ENCODE data around the gene PVRIG.
"Not testable (repeated sequence)": the region's sequence is repeated elsewhere in the genome, so short reads cannot be mapped to it uniquely, and the experiment has no call there.

Gene PVRIG

DNA sequence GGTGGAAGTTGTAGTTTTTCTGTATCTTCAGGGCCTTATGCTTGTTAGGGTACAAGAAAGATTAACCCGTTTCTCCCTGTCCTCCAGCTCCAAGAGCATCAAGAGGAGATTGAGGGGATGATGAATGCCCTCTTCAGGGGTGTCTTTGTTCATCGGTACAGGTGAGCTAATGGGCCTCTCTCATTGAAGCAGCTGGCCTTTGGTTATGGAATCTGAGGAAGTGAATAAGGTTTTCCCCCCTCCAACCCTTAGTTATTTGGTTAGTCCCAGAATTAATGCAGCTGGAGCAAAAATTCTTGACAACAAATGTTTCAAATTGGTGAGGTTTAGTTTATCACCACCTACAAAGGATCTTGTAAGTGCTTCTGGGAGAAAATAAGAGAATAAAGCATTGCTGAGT is 24.5 kb upstream of the PVRIG start:
- DNase-seq (ENCODE audit: low read depth), result no peak

DNA sequence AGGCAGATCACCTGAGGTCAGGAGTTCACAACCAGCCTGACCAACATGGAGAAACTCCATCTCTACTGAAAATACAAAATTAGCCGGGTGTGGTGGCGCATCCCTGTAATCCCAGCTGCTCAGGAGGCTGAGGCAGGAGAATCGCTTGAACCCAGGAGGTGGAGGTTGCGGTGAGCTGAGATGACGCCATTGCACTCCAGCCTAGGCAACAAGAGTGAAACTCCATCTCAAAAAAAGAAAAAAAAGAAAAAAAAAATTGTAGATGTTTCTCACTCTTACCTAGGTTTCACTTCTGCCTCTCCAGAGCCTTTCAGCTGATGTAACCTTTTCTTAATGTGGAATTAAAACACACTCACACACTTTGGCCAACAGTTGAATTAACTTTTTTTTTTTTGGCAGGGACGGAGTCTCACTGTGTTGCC is 23.8 kb upstream of the PVRIG start:
- DNase-seq (ENCODE audit: low read depth), result not testable (repeated sequence)

DNA sequence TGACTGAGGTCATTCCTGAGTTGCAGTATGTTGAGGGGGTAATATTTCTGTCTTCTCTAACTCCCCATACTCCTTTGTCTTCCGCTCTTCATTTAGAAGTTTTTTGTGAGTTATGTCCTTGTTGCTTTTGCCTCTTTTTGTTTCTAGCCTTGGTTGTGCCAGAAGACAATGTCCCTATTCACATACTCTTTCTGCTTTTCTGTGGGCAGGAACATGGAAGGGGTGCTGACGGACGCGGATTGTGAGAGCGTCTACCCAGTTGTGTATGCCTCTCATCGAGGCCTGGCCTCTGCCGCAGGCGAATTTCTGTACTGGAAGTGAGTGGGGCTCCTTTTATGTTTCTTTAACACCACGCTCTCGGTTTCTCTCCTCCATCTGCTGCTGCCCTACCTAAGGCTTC is 21.5 kb upstream of the PVRIG start:
- no peak for DNase-seq (ENCODE audit: low read depth)

DNA sequence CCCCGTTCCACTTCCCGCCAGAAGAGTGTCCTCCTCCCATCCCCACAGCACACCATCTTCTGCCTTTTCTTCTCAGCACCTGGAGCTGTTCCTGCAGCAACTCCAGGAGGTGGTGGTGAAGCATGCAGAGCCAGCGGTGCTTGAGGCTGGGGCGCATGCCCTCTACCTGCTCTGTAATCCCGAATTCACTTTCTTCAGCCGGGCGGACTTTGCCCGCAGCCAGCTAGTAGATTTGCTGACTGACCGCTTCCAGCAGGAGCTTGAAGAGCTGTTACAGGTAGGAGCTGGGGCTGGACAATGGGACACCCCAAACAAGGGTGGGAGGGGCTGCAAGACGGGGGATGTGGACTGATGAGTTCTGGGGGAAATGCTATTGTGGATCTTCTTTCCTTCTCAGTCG is 19.1 kb upstream of the PVRIG start:
- DNase-seq (ENCODE audit: low read depth), result no peak

DNA sequence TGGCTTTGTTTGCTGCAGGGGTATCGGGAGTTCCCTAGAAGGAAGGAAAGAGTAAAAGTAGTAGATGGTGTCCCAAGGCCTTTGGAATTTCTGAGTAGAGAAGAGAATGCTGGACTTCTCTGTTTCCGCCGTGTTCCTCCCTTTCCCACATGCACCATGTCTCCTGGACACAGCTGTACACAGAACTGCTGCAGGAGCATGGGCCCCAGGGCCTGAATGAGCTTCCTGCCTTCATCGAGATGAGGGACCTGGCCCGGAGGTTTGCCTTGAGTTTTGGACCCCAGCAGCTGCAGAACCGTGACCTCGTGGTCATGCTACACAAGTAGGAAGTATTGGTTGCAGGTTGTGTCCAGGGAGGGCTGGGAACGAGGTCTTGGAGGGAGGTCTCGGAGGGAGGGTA is 15.3 kb upstream of the PVRIG start:
- no peak for DNase-seq (ENCODE audit: low read depth)

DNA sequence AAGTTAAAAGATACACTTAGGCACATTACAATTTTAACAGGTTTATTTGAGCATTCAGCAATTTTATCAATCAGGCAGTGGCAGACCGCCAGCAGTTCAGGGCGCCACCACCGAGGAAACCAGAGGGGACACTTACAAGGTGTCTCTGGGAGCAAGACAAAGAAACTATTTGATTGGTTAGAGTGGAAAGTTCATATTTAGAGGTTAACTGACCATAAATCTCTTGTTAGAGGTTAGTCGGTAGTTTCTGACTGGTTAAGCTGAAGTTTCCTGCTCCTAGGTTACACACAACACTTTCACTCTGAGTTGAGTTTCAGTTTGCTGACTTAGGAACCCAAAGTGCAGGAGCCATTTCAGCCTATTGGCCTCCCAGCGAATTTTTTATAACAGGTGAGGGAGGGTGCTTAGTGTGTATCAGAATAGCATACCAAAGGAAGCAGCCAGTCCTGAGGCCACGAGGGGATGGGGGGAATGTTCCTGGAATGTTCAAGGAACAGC is 10.8 kb upstream of the PVRIG start:
- DNase-seq (ENCODE audit: low read depth), result no peak

DNA sequence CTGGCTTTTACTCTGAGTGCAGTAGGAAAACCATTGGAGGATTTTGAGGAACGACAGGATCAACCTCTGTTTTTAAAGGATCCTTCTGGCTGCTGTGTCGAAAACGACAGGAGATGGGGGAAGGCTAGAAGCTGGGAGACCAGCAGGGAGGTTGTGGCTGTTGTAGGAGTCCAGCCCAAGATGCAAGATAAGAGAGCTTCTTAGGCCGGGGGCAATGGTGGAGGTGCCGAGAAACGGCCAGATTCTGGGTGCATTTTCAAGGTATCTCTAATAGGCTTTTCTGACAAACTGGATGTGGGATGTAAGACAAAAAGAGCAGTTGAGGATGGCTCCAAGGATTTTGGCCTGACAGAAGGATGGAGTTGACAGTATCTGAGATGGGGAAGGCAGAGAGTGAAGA is 10.3 kb upstream of the PVRIG start:
- DNase-seq (ENCODE audit: low read depth), result no peak

DNA sequence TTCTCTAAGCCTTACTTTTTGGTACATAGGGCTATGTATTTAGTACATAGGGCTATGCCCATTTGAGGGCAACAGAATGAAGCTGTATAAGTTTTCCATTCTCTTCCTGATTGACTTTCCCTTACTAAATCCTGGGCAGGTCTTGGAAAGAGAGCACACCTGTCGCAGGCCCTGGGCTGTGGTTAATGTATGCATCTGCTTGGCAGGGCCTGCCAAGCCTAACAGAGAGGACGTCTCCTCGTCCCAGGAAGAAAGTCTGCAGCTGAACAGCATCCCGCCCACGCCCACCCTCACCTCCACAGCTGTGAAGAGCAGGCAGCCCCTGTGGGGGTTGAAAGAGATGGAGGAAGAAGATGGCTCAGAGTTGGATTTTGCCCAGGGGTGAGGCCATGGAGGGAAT is 8.9 kb upstream of the PVRIG start:
- DNase-seq (ENCODE audit: low read depth), result no peak

DNA sequence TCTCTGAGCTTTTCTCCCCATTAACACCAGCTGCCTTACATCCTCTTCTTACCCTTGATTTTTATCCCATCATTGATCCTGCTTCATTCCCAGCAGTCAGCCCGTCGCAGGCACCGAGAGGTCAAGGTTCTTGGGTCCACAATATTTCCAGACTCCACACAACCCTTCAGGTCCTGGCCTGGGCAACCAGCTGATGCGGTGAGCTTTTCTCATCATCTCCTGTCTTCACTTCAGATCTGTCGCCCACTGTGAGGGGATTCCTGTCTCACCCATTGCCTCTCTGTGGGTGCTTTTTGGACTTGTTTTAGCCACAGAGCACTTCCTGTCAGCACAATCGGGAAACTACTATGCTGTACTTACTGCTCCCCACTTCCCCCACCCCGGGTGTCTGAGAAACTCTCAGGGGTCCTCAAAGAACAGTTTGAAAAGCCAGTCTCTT is 8.4 kb upstream of the PVRIG start:
- no peak for DNase-seq (ENCODE audit: low read depth)

DNA sequence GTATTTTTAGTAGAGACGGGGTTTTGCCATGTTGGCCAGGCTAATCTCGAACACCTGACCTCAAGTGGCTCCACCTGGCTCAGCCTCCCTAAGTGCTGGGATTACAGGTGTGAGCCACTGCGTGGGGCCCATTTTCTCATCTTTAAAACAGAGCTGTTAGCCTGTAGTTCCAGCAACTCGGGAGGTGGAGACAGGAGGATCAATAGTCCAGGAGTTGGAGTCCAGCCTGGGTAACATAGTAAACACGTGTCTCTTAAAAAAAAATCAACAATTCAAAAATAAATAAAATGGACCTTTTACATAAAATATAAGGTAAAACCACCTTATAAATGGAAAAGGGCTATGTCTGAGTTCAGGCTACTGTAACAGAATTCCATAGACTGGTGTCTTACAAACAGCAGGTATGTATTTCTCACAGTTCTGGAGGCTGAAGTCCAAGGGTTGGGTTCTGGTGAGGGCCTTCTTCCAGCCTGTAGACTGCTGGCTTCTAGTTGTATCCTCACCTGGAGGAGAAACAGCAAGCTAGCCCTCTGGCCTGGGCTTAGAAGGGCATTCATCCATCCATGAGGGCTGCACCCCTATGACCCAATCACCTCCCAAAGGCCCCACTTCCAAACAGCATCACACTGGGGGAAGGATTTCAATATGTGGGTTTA is 7.0 kb upstream of the PVRIG start:
- DNase-seq (ENCODE audit: low read depth), result no peak

DNA sequence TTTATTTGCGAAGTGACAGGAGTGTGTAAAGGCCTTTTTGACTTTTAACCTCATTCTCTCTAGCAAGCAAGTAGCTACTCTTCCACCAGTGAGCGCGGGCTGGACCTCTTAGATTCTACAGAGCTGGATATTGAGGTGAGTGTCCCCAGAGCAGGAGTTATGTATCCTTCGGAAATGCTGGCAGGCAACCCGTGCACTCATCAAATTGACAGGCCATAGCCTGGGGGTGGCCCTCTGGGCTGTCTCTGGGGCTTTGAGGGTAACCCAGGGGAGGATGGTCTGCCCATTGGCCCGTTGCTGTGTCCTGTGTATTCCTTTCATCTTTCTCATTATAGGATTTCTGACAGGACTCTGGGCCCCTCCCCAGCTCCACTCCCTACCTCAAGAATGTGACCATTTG is 6.1 kb upstream of the PVRIG start:
- DNase-seq (ENCODE audit: low read depth), result no peak

DNA sequence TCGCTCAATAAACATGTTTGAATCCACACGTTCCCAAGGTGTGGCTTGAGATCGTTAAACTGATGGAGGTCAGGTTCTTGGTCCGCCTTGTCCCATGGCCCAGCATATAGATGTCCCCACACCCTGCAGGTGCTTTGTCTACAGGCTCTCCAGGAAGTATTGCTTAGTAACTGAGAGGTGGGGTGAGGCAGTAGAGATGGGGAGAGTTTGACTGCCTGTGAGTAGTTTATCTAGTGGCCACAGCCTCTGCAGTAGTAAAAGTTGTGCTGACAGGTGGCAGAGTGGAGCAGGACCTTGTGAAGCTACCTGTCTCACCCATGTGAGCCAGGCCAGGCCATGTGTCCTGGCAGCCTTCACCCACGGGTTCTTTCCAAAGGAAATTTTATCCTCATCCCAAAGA is 5.4 kb upstream of the PVRIG start:
- not testable (repeated sequence) for DNase-seq (ENCODE audit: low read depth)

DNA sequence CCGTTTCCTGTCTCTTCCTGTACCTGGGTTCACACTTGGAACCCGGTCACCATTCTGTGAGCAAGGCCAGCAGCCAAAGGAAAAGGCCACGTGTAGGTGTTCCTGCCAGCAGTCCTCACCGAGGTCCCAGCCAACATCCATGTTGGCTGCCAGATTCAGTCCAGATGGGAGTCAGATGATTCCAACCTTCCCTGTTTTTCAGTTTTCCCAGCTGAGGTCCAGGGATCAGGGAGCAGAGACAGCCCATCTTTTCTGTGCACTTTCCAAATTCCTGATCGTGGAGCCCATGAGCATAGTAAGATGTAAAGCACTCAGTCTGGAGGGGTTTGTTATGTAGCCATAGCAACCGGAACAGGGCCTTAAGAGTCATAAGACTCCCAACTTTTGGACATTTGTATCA is 3.9 kb upstream of the PVRIG start:
- DNase-seq (ENCODE audit: low read depth), result no peak

DNA sequence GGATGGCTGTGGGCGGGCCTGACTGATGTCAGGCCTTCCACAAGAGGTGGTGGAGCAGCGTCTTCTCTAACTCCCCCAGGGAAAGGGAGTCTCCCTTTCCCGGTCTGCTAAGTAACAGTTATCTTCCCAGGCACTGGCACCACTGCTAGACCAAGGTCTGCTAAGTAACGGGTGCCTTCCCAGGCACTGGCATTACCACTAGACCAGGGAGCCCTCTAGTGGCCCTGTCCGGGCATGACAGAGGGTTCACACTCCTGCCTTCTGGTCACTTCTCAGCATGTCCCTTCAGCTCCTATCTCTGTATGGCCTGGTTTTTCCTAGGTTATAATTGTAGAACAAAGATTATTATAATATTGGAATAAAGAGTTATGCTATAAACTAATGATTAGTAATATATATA is 1.8 kb upstream of the PVRIG start:
- DNase-seq (ENCODE audit: low read depth), result not testable (repeated sequence)

DNA sequence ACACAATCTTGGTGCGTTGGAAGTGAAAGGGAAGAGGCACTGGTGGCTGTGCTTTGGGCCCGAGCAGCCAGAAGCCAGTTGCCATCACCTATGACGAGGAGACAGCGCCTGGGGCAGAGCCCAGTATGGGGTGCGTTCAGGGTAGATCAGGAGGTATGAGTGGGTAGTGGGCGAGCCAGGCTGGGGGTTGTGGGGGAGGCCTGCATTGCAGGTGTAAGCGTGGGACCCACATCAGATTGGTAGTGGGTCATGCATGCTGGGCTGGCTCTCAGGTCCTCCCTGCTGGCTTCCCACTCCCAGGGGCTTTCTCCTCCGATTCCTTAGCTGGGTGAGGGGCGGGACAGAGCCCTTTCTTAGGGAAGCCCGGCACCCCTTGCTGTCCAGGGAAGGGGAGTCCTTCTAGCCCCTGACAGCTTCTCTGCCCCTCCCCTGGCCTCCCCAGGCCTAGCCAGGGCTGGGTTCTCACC is 445 bp upstream of the PVRIG start:
- no peak for DNase-seq (ENCODE audit: low read depth)

DNA sequence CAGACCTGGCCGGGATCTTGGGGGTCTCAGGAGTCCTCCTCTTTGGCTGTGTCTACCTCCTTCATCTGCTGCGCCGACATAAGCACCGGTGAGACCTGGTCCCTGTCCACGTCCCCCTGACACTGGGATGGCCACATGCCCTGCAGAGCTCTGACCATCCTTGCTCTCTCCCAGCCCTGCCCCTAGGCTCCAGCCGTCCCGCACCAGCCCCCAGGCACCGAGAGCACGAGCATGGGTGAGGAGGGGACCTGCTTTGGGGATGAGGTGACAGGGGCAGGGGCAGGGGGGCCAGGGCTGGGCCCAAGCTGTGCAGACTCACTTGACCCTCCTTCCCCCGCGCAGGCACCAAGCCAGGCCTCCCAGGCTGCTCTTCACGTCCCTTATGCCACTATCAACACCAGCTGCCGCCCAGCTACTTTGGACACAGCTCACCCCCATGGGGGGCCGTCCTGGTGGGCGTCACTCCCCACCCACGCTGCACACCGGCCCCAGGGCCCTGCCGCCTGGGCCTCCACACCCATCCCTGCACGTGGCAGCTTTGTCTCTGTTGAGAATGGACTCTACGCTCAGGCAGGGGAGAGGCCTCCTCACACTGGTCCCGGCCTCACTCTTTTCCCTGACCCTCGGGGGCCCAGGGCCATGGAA is 959 bp downstream of the PVRIG start:
- DNase-seq (ENCODE audit: low read depth), result no peak

DNA sequence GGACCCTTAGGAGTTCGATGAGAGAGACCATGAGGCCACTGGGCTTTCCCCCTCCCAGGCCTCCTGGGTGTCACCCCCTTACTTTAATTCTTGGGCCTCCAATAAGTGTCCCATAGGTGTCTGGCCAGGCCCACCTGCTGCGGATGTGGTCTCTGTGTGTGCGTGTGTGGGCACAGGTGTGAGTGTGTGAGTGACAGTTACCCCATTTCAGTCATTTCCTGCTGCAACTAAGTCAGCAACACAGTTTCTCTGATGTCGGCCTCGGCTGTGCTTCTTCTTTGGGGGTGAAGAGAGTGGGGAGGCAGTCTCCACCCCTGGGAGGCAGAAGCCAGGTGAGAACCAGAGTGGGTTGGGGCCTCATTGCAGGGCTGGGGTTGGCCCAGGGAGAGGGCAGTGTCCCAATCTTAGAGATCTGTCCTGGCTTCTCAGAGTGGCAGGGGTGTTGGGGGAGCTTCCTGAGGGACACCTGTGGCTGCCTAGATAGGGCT is 1.5 kb downstream of the PVRIG start:
- no peak for DNase-seq (ENCODE audit: low read depth)

DNA sequence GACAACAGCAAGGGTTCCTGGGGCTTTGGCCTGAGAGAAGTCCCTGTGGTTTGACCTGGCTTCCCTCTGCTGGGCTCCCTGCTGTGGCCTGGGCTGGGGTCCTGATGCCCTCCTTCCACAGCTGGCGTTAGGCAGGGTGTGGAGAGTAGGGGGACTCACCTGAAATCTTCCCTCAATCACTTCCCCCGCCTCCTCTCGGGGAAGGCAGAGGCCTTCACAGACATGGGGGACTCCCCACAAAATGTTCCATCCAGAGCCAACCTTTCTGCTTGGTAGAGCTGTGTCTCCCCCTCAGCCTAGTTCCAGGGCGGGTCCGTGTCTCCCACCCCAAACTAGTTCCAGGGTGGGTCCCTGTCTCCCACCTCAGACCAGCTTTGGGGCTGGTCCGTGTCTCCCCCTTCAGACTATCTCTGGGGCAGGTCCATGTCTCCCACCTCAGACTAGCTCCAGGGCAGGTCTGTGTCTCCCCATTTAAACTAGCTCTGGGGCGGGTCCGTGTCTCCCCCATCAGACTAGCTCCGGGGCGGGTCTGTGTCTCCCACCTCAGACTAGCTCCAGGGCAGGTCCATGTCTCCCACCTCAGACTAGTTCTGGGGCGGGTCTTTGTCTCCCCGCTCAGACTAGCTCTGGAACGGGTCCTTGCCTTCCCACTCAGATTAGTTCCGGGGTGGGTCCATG is 2.2 kb downstream of the PVRIG start:
- no peak for DNase-seq (ENCODE audit: low read depth)

DNA sequence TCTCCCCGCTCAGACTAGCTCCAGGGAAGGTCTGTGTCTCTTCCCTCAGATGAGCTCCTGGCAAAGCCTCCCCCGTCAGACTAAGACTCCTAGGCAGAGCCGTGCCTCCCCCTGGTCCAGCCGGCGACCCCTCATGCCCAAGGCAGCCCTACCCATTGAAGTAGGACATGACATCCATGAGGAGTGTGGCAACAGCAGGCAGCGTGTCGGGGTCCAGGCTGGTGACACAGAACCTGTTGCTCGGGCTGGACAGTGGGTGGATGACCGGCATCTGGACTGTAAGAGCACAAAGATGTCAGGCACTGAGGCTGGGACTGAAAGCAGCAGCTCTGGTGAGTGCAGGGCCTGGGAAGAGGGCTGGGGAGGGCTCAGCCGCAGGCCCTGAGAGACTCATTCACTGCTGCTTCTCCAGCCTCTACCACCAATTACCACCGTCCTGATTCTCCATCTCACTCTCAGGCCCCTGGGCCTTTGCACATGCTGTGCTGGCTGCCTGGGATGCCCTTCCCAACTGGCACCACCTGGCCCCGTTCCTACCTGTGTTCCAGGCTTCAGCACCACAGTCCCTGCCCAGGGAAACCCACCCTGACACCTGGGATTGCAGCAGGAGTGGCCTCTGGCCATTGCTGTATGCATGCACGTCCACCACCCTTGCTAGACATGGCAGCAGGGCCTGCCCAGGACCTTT is 2.8 kb downstream of the PVRIG start:
- no peak for DNase-seq (ENCODE audit: low read depth)

DNA sequence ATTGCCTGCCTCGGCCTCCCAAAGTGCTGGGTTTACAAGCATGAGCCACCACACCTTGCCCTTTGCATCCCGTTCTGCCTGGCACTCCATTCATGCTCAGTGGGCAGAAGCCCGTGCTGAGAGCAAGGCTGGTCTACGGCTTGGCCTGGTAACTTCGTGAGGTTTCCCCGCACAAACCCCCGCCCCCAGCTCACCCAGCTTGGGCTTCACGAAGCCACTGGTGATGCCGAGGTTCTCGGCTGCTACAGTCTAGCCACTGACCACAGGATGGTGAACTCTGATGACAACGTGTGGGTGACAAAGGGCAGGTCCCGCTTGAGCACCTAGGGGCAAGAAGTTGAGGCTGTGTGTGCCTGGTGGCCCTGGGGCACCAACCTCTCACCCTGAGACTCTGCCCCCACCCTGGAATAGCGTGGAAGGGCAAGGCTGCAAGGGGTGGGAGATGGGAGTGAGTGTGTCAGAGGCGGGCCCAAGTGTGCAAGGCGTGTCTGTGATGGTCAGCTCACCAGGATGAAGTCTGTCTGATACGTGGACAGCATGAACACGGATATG is 3.7 kb downstream of the PVRIG start:
- not testable (repeated sequence) for DNase-seq (ENCODE audit: low read depth)

DNA sequence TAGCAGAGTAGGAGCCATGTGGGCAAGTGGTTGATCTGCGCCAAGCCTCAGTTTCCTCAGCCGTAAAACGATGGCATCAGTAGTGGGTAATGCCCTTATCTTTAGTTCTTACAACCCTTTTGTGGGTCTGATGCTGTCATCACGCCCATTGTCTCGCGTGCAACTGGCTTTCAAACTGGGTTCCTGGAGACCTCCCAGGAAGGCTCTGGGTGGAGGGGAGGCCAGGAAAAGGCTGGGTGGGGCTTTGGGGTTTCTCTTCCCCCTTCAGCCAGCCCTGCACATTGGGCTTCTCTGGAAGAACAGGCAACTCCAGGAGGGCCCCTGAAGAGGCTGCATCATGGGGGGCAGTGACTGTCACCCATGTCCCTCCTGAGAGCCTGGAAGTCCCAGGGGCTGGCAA is 5.1 kb downstream of the PVRIG start:
- DNase-seq (ENCODE audit: low read depth), result not testable (repeated sequence)
